GM10847 (cell line): ENCODE measurements around the gene PDE6A.

Source experiments
- POLR2A ChIP-seq: IDR thresholded peaks from 2 replicates; pipeline ENCODE4 v1.6.1; 2011; ENCODE audit not compliant: insufficient read length; ENCODE audit errors: extremely low read depth

Gene PDE6A

GRCh38 chr5:149960272-149961185, 15.9 kb upstream of the PDE6A start, which contains the start of gene SLC26A2:
SLC26A2 (plus strand) TSS chr5:149960758; CDS start chr5:149977653, 16,895 bp downstream.
- peak; percentile 95 for TF ChIP-seq POLR2A

DNA sequence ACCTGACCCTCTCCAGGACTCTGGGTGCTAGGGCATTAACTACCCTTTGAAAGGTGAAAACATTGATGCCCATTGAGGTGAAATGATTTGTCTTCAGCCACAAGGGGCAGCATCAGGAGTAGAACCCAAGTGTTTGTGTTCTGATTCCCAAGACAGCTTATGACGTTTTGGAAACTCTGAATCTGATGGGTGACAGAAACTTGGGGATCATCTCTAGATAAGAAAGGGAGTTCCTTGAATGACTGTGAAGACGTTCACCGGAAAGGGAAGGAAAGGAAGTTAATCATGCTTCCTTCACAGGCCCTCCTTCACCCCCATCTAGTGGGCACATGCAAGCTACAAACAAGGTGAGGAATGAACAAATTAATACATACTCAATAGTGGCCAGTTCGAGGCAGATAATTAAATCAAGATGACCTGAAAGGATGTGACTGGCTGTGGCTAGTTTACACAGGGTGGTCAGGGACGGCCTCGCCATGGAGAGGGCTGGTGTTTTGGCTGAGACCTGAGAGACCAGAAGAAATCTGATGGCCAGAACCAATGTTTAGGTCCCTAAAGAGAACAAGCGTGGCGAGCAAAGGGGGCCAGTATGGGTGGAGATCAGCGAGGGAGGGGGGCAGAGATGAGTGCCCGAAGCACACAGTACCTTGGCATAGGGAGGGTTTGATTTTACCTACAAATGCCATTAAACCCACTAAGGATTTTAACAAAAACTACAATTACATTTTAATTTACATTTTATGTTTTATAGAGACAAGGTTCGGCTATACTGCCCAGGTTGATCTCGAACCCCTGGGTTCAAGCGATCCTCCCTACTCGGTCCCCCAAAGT, 15.0 kb upstream of the PDE6A start:
- no peak for TF ChIP-seq POLR2A

DNA sequence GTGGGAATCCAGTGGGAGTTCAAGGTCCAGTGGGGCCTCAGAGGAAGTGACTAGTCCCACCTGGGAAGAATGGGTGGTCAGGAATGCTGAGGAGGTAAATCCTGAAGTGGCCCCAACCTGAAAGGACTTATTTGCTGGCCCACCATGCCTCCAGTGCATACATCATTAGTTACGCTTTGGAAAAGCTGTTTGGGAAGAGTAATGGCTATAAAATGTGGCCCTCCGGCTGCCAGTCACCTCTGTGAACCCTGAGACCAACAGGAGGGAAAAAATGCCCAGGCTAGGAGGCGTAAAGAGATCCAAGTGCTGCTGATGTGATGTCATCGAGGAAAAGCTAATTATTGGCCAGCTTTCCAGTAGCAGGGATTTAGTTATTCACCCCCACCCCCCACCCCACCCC, 13.3 kb upstream of the PDE6A start:
- TF ChIP-seq POLR2A: no peak

DNA sequence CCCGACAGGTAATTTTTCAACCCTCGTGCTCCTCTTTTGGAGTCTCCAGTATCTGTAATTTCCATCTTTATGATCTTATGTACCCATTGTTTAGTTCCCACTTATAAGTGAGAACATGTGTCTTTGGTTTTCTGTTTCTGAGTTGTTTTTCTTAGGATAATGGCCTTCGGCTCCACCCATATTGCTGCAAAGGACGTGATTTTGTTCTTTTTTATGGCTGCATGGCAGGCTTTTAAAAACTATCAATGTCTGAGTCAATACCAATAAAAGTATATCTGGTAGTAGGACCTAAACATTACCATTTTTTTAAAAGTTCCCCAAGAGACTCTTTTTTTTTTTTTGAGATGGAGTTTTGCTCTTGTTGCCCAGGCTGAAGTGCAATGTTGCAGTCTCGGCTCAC, 12.1 kb upstream of the PDE6A start:
- TF ChIP-seq POLR2A: no peak

GRCh38 chr5:149954798-149955197, 10.2 kb upstream of the PDE6A start:
- TF ChIP-seq POLR2A: no peak

- TF ChIP-seq POLR2A: no peak
Observed at GRCh38 chr5:149953436-149954121, 9.0 kb upstream of the PDE6A start.

DNA sequence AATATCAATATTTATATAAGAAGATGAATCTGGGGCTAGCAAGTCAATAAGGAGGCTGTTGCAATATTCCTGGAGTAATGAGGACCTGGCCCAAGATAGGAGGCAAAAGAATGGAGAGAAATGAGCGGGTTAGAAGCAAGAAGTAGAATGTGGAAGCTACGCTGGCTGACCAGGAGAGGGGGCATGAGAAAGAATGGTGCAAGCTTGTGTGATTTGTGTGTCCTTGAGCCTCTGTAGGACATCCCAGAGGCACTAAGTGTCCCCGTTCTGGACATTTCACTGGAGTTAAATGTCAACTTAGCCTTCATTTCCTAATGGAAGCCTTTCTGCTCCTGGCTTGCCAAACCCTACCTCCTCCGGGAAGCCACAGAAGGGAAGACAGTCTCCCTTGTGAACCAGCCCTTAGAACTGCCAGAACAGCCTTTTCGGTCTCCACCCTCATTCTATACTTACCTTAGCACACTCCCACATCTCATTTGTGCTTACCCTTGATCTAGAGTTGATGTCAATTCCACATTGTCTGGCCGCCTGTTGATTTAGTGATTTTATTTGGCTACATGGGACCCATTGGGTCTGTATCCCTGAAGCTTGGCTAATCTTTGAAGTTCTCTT, 6.7 kb upstream of the PDE6A start:
- TF ChIP-seq POLR2A: no peak

GRCh38 chr5:149948993-149949392, 4.4 kb upstream of the PDE6A start:
- TF ChIP-seq POLR2A: no peak

- no peak for TF ChIP-seq POLR2A
Observed at GRCh38 chr5:149946118-149946517, 1.5 kb upstream of the PDE6A start.

DNA sequence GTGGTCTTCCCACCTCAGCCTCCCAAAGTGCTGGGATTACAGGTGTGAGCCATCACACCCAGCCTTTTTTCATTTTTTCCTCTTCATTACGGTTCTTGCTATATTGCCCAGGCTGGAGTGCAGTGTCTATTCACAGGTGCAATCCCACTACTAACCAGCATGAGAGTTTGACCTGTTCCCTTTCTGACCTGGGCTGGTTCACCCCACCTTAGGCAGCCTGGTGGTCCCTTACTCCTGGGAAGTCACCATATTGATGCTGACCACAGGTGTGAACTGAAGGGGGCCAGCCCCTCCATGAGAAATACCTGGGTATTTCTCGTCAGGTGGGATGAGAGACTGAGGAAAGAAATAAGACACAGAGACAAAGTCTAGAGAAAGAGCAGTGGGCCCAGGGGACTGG, 2.4 kb downstream of the PDE6A start:
- TF ChIP-seq POLR2A: no peak

DNA sequence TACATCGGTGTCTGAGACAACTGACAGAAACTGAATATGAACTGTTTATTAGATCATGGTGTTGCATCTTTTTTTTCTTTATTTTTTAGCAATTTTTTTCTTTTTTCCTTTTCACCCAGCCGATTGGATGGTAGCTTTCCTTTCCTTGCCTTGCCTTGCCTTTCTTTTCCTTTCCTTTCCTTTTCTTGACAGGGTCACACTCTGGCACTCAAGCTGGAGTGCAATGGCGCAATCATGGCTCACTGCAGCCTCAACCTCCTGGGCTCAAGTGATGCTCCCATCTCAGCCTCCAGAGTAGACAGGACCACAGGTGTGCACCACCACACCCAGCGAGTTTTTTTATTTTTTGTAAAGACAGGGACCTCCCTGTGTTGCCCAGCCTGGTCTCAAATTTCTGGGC, 2.8 kb downstream of the PDE6A start:
- no peak for TF ChIP-seq POLR2A

DNA sequence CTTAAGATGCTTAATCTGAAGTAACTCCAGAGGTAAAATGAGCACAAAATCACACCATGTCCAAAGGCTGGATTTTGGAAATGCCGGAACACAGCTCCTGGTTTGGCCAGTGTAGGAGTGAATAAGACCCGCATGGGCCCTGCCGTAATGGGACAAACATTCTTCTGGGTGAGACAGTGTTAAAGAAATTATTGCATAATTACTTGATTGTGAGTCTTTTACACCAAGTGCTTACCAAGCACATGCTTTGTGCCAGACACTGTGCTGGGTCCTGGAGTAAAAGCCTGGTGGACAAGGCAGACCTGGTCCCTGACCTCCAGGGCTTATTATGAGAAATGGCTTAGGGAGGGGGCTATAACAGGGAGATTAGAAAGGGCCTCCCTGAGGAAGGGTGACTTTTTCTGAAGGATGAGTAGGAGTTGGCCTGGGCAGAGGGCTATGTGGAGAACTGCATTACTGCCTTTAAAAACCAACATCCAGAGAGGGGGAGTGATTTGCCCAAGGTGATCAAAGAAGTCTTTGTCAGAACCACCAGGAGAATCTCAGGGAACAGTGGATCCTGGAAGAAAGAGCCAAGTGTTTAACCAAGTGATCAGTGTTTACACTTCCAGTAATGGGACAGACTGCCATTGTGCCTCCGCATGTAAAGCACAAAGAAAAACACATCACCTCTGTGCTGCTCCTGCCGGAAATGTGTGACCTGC, 3.5 kb downstream of the PDE6A start:
- no peak for TF ChIP-seq POLR2A

DNA sequence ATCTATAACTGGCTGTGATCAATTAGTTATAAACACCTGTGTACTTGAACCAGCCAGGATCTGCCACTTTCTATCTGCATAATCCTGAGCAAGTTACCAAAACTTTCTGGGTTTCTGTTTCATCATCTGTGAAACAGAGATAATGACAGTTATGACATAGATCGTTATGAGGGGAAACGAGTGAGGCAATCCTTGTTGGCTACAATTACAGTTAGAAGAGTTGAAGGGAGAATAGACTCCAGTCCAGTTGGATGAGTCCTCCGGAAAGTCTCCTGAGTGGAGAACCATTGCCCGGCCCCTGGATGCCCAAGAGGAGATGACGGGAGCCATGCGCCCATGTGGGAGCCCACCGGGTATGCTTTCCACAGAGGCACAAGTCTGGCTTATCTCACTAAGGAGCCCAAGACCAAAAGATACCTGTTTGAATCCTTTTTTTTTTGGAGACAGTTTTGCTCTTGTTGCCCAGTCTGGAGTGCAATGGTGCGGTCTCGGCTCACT, 4.5 kb downstream of the PDE6A start:
- TF ChIP-seq POLR2A: no peak

GRCh38 chr5:149939546-149939945, 5.0 kb downstream of the PDE6A start:
- no peak for TF ChIP-seq POLR2A
